GM23248 (cell line): ENCODE results near the gene ARHGEF10L. TPM values are rescaled to one million over a fixed set of nuclear protein-coding genes. Genes with fewer than 3 reads are reported as not detected.

ENCODE experiments used
- DNase-seq: peaks from one replicate; pipeline ENCODE4 v3.0.0-alpha.2; 2015
- H2AFZ ChIP-seq: fragments of 200-600 bp; sonication (generic); 2 replicates; pipeline ENCODE4 v1.6.1; 2016; ENCODE audit warnings: antibody characterized with exemption
- H3F3A ChIP-seq: fragments of 200-600 bp; sonication (generic); 2 replicates; pipeline ENCODE4 v1.6.1; 2016; ENCODE audit warnings: mild to moderate bottlenecking, antibody characterized with exemption, mixed run types; ENCODE audit not compliant: insufficient read depth
- H3K27ac ChIP-seq: fragments of 200-600 bp; sonication (generic); 2 replicates; pipeline ENCODE4 v1.5.1; 2016; ENCODE audit warnings: mild to moderate bottlenecking
- H3K27me3 ChIP-seq: fragments of 200-600 bp; sonication (generic); replicated peaks from 2 replicates; pipeline ENCODE4 v1.6.1; 2016; ENCODE audit warnings: mild to moderate bottlenecking; ENCODE audit not compliant: insufficient read depth
- H3K36me3 ChIP-seq: fragments of 200-600 bp; sonication (generic); 2 replicates; pipeline ENCODE4 v1.6.1; 2016; ENCODE audit warnings: low read depth, mild to moderate bottlenecking
- H3K4me1 ChIP-seq: fragments of 200-600 bp; sonication (generic); 2 replicates; pipeline ENCODE4 v1.6.1; 2016; ENCODE audit warnings: mild to moderate bottlenecking; ENCODE audit not compliant: insufficient read depth
- H3K4me2 ChIP-seq: fragments of 200-600 bp; sonication (generic); one replicate; pipeline ENCODE4 v1.6.1; 2016; ENCODE audit warnings: mild to moderate bottlenecking; ENCODE audit not compliant: unreplicated experiment
- H3K4me3 ChIP-seq: fragments of 200-600 bp; sonication (generic); 2 replicates; pipeline ENCODE4 v1.5.1; 2016; ENCODE audit warnings: mild to moderate bottlenecking
- H3K79me2 ChIP-seq: fragments of 200-600 bp; sonication (generic); 2 replicates; pipeline ENCODE4 v1.6.1; 2016; ENCODE audit warnings: mild to moderate bottlenecking; ENCODE audit not compliant: insufficient read depth
- H3K9ac ChIP-seq: fragments of 200-600 bp; sonication (generic); 2 replicates; pipeline ENCODE4 v1.6.1; 2016; ENCODE audit warnings: mild to moderate bottlenecking
- H3K9me2 ChIP-seq: fragments of 200-600 bp; sonication (generic); 2 replicates; pipeline ENCODE4 v1.6.1; 2016; ENCODE audit warnings: mixed run types, mild to moderate bottlenecking, moderate library complexity; ENCODE audit not compliant: insufficient read depth
- H3K9me3 ChIP-seq: fragments of 200-600 bp; sonication (generic); one replicate; pipeline ENCODE4 v1.6.1; 2017; ENCODE audit warnings: low read depth
- H4K20me1 ChIP-seq: fragments of 200-600 bp; sonication (generic); 2 replicates; pipeline ENCODE4 v1.6.0; 2016; ENCODE audit not compliant: insufficient read depth
- EZH2 ChIP-seq: fragments of 200-600 bp; sonication (generic); IDR thresholded peaks from 2 replicates; pipeline ENCODE4 v1.6.1; 2018; ENCODE audit warnings: antibody characterized with exemption, mild to moderate bottlenecking; ENCODE audit not compliant: insufficient read depth, poor library complexity, severe bottlenecking
- EZH2phosphoT487 ChIP-seq: fragments of 200-600 bp; sonication (generic); IDR thresholded peaks from 2 replicates; pipeline ENCODE4 v1.6.1; 2018; ENCODE audit warnings: antibody characterized with exemption, moderate library complexity, mild to moderate bottlenecking, low read depth; ENCODE audit not compliant: insufficient read depth
- WGBS, 2 experiments: methylation state at CpG; one replicate each; pipeline ENCODE4 v1.1.6; 2015 to 2017; ENCODE audit warnings: low lambda C conversion rate in 2 of 2, low coverage in 1 of 2; ENCODE audit errors: missing lambda C conversion rate in 2 of 2; 5-methylcytosine and 5-hydroxymethylcytosine counted together
- in situ Hi-C: fragments of 300-500 bp; cut with MboI; formaldehyde crosslinking; loops from 2 replicates; pipeline ENCODE4 v1.15.0; 2020
- polyA plus RNA-seq: library from polyadenylated mRNA; unstranded; fragments of >200 nt; fragmentation: Nextera tagmentation; extraction: Ambion mirVana; gene quantifications from 2 replicates; pipeline ENCODE4 v1.2.1, GENCODE V29; 2016
- total RNA-seq: library from RNA; depleted of rRNA; stranded (reverse); fragments of >200 nt; shearing (Covaris generic); gene quantifications from 2 replicates; pipeline ENCODE4 v1.2.3, GENCODE V29; 2014

The ARHGEF10L gene
- total and polyA plus RNA-seq, 2 experiments from 2014 or later, result 6.0 to 19.3 TPM

DNA sequence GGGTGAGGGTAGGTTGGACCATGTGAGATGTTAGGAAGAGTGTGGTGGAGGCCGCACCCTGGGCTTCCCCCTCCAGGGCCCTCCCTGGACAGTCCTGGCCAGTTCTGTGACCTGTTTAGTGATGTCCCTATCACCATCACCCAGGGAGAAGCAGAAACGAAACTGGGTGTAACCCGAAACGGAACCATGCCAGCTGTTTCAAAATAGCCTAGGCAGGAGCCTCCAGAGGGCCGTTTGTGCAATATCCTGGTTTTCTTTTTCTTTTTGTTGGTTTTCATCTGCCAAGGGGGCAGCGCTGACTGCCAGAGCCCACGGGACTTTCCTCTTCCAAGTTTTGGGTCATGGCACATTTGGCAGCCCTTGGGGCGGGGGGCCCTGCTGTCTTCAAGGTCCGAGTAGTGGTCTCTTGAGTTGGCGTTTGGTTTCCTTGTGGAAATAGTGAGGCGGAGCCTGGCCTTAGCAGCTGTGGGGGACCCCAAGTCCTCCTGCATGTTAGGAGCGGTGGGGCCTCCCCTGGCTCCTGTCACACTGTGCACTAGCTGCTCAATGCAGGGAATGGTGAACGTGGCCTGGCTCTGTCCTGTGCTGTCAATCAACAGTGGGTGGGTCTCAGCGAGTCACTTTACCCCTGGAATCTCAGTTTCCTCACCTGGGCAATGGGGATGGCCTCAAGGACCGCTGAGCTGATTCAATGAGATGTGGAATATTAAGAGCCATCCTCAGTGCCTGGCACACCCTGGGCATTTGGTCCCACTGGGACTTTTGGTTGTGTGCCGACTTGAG, 90.7 kb downstream of the ARHGEF10L start:
- WGBS, 2 experiments, result 51 to 57% methylated on average over 16 of the region's 16 CpGs
- in situ Hi-C loops, result no loop called here
- Histone ChIP-seq H3K79me2 (no peaks in the 10 kb centered on the region), H3K4me1 (peaks cover 26% of the 10 kb centered on the region), H3K9ac (no peak overlapping the region), H3F3A (peaks cover 8% of the 10 kb centered on the region), H2AFZ (no peak overlapping the region), H3K9me3 (no peaks in the 10 kb centered on the region), H3K27ac (peak overlapping the region; percentile 50), H3K4me2 (peak overlapping the region; percentile 28), H3K4me3 (no peak overlapping the region), H3K27me3 (no peaks in the 10 kb centered on the region), H3K9me2 (no peaks in the 10 kb centered on the region), H3K36me3 (no peaks in the 10 kb centered on the region), H4K20me1 (no peaks in the 10 kb centered on the region)
- no peak for TF ChIP-seq EZH2
- TF ChIP-seq EZH2phosphoT487, result no peak
- peak; percentile 82 for DNase-seq

DNA sequence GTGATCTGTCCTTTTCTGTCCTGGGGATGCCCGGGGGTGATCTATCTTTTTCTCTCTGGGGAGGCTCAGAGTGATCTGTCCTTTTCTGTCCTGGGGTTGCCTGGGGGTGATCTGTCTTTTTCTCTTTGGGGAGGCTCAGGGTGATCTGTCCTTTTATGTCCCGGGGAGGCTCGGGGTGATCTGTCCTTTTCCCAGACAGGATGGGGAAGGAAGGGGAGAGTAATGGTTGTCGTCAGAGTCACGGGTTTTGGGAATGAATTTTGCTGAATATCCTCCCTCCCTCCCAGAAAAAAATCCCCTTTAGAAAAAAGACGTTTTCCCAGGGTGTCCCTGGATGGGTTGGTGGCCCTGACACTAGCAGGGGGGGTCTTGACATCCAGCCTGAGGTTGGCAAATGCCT, 91.5 kb downstream of the ARHGEF10L start:
- no peaks in the 10 kb centered on the region for H3K79me2 ChIP-seq
- TF ChIP-seq EZH2phosphoT487 (no peak), EZH2 (no peak)
- H3K27ac ChIP-seq, result no peak overlapping the region
- H3K27me3 ChIP-seq, result no peaks in the 10 kb centered on the region
- no peak overlapping the region for H3K4me2 ChIP-seq
- no peaks in the 10 kb centered on the region for H3K36me3 ChIP-seq
- H3K4me1 ChIP-seq, result peaks cover 26% of the 10 kb centered on the region
- 89 to 90% methylated on average over 6 of the region's 6 CpGs for WGBS, 2 experiments
- H3F3A ChIP-seq, result peaks cover 8% of the 10 kb centered on the region
- H3K9me3 ChIP-seq, result no peaks in the 10 kb centered on the region
- no peaks in the 10 kb centered on the region for H4K20me1 ChIP-seq
- DNase-seq, result no peak
- no peak overlapping the region for H3K9ac ChIP-seq
- in situ Hi-C loops, result no loop called here
- H2AFZ ChIP-seq, result no peak overlapping the region
- H3K9me2 ChIP-seq, result no peaks in the 10 kb centered on the region
- H3K4me3 ChIP-seq, result no peak overlapping the region

GRCh38 chr1:17631410-17631809, 91.9 kb downstream of the ARHGEF10L start:
- DNase-seq, result no peak
- H3K36me3 ChIP-seq, result no peaks in the 10 kb centered on the region

DNA sequence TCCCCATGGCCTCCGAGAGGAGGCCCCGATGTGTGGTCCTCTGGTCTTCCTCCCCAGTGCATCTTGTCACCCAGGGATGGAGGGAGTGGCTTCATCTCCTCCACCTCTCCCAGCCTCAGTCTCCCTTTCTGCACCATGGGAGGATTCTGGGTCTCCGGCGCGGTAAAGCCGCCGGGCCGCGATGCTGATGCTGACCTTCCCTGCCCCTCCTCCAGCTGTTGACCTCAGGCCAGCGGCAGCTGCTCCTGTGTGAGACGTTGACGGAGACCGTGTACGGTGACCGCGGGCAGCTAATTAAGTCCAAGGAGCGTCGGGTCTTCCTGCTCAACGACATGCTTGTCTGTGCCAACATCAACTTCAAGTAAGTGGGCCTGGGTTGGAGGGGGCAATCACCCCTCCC, 92.6 kb downstream of the ARHGEF10L start:
- DNase-seq, result no peak
- Histone ChIP-seq H3K9ac (no peak overlapping the region), H3K9me2 (no peaks in the 10 kb centered on the region), H3F3A (peaks cover 8% of the 10 kb centered on the region), H2AFZ (no peak overlapping the region), H3K4me1 (peaks cover 32% of the 10 kb centered on the region), H4K20me1 (no peaks in the 10 kb centered on the region), H3K27ac (no peak overlapping the region; the same call in 1 of the 2 replicates), H3K79me2 (no peaks in the 10 kb centered on the region), H3K27me3 (no peaks in the 10 kb centered on the region), H3K4me3 (no peak overlapping the region), H3K36me3 (no peaks in the 10 kb centered on the region), H3K4me2 (no peak overlapping the region), H3K9me3 (no peaks in the 10 kb centered on the region)
- in situ Hi-C loops, result no loop called here
- WGBS, 2 experiments, result 90% methylated on average over 19 of the region's 19 CpGs
- TF ChIP-seq EZH2phosphoT487 (no peak), EZH2 (no peak)

More at GRCh38 chr1:17631410-17631809, 91.9 kb downstream of the ARHGEF10L start:
- TF ChIP-seq EZH2 (no peak), EZH2phosphoT487 (no peak)
- Histone ChIP-seq H3F3A (peaks cover 8% of the 10 kb centered on the region), H3K4me2 (no peak overlapping the region), H4K20me1 (no peaks in the 10 kb centered on the region), H3K4me3 (no peak overlapping the region), H3K79me2 (no peaks in the 10 kb centered on the region), H3K27ac (no peak overlapping the region), H3K9me3 (no peaks in the 10 kb centered on the region), H3K9ac (no peak overlapping the region), H3K4me1 (peaks cover 26% of the 10 kb centered on the region), H3K9me2 (no peaks in the 10 kb centered on the region), H3K27me3 (no peaks in the 10 kb centered on the region), H2AFZ (no peak overlapping the region)
- WGBS, 2 experiments, result 86 to 87% methylated on average over 8 of the region's 8 CpGs
- in situ Hi-C loops, result no loop called here
